AG20443 (cell line): Measurements from ENCODE around the gene BMP6.

Source experiments
- DNase-seq: peaks from one replicate; pipeline ENCODE4 v3.0.0; 2012; ENCODE audit warnings: low spot score, mixed read lengths

BMP6 gene

DNA sequence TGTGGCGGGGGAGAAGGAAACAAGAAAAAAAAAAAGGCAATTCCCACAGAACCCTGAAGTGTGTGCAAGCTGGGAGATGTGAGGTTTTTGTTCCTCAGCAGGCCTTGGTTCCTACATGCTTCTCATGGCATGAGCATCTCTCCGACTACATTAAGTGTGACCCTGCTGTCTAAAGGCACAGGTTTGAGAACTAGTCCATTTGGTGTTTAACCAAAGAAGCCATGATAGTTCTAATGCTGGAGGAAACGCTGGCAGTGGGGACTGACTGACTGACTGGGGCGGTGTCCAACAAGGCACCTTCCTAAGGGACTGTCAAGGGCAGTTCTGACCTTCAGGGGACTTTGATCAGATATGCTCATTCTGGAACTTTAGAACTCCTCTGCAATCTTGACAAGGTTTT lies 180.8 kb downstream of the BMP6 start:
- DNase-seq: no peak

DNA sequence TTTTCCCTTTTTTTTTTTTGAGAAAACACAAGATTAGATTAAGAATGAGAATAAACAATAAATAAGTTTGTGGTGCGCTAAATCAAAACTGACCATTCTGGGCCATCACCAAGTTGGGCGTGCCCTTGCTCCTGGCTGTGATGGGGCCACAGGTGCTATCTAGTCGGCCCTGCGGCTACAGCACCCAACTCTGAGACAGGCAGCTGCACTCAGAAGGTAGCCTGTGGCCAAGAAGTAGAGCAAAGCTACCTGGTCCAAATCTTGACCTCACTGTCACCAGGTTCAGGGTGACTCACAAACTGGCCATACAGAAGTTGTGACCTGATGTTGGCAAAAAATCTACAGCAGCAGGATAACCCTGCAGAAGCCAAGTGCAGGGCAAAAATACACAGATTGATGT lies 181.3 kb downstream of the BMP6 start:
- no peak for DNase-seq

DNA sequence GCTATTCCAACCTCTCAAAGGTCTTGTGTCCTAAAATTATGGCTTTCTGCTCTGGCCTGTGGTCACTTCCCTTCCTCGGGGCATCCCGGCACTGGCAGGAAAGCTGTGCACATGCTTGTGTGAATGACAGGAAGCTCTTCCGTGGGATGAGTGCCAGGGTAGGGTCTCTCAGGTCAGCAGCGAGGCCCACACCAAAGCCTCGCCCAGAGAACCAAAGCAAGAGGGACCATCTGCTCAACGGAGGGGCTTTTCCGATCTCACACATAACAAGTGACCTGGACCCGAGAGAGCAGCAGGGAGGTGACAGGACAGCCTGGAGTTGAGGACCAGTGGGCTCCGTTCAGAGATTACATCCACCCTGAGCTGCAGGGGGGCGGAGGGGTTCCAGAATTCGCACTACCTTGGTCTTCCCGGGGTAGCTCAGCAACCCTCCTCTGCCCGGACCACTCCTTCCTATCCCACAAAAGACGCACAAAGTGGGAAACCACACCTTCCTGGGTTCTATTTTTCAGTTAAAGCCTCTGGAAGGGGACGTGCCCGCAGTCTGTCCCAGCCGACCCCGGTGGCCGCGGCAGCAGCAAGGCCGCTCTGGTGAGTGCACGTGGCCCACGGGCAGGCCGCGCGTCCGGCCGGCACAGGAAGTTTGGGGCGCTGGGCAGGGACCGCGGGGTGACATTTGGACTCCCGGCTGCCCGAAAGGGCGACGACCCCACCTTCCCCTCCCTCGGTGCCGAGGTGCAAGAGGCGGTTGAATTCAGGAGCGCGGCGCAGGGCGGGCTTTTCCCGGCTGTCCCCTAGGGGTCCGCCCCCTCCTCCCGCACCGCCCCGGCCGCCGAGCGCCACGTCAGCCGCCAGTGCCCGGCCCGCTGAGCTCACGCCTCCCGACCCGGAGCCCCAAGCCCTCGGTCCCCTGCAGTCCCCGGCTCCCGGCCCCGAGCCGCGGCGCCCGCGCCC lies 183.7 kb downstream of the BMP6 start:
- DNase-seq: peak; percentile 80

DNA sequence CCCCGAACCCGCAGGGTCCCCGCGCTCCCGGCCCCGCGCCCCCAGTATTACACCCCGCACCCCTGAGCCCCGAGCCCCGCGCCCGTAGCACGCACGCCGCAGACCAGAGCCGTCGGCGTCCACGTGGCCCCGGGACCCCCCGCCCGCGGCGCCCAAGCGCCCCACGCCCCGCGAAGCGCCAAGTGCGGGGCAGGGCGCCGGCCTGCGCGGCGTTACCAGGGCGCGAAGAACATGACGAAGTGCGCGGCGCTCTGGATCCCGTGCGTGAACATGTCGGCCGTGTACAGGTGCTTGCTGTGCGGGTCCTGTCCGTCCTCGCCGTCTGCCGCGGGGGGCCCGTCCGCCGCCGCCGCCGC lies 184.4 kb downstream of the BMP6 start:
- DNase-seq: no peak

DNA sequence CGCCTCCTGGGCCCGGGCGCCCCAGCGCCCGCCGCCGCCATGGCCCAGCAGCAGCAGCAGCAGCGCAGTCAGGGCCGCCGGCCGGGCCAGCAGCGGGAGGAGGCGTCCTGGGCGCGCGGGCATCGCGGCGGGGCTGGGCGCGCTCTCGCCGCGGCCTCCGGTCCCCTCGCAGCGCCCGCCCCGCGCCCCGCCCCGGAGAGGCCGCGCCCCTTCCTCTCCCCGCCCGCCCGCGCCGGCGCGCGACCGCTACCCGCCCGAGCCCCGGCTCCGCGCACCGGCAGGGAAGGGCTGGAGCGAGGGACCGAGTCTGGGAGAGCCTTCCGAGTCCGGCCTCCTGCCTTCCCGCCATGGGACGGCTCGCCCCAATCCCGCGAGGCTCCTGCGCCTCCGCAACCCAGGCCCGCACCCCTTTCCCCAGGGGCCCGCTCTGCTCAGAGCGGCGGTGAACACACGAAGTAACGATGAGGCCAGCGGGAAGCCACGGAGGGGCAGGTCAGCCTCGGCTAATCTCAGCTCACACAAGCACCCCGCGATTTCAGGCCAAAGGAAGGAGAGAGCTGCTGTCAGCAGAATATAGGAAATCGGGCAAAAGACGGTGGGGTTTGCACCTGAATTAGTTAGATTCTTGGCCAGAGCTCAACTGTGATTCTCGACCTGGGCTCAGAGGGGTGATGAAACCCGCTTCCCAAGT lies 184.9 kb downstream of the BMP6 start, which contains the start of gene TXNDC5:
Gene TXNDC5, minus strand, starts transcription at position 135 of the 691 bp plus-strand sequence. Its CDS starts 12 bp downstream, at position 123.
- DNase-seq: peak; percentile 98

DNA sequence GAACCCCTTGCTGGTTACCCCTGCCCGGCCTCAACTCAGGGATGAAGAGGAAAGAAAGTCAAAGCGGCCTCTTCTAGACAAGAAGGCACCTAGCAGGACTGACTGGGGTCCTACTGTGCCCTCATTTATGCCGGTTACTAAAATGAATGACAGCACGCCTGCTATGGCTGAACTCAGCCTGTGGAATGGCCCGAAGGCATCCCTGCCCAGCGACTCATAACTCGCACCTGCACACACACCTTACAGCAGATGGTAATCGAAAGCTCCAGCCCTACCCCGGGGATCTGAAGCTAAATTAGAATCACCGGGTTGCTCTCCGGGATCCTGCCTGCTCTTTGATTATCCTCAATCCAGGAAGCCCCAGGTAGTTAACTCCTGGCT lies 185.4 kb downstream of the BMP6 start:
- DNase-seq: no peak

DNA sequence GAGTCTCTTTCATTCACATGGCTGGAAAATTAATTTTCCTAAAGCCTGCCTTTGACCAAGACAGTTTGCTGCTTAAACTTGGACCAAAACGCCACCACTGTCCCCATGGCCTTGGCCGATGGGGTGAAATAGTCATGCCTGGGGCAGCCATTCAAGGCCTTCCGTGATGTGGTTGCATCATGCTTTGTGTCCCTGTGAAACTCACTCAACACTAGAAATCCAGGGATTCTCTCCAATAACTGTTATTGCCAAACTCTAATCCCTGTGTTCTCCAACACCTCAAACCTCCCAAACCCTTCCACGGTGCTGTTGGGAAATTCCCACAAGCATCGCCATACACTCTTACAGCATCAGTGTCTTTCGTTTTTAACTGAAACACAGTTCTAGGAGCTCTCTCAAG lies 186.1 kb downstream of the BMP6 start:
- peak; percentile 30 for DNase-seq

DNA sequence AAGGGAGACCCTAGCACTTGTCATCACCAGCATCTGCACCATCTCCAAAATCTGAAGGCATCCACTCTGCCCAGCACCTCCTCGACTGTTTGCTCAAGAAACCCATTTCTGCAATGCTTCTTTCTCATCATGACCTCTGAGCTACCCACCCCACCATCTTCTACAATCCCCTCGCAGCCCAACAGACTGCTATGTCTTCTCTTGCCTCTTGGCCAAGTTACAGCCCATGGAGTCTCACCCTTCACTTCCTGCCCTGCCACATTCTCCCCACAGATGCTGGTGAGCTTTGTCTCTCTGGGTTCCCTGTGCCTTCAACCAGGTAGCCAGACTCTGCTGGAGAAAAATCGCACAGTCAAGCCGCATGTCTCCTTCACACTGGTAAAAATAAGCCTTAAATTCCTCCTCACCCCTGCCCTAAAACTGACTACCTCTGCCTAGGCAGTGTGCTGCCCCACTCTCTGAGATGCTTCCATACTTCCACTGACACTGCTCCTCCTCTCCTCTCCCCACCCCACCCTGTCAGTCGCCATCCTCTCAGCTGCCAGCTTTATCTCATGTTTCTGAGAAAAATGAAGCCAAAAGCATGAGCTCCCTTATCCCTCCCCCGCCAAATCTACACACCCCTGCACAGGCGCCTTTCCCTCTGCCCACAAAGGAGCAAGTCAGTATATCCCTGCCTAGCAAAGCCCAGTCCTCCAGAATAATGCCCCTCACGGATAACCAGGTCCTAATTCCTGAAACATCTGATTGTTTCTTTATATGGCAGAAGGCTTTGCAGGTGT lies 187.0 kb downstream of the BMP6 start:
- DNase-seq: no peak

DNA sequence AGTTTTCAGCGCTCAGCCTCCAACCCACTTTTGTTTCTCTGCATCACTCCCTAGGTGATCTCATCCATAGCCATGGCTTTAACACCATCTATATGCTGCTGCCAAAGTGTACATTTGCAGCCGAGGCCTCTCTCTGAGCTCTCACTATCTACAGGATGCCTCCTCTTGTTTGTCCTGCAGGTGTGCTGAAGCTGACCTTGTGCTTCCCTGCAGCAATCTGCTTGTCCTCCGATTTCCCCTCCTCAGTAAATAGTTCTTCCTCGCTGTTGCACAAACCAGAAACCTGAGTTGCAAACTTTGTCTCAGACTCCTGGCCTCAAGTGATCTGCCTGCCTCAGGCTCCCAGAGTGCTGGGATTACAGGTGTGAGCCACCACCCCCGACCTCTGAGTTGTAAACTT lies 188.4 kb downstream of the BMP6 start:
- DNase-seq: no peak

DNA sequence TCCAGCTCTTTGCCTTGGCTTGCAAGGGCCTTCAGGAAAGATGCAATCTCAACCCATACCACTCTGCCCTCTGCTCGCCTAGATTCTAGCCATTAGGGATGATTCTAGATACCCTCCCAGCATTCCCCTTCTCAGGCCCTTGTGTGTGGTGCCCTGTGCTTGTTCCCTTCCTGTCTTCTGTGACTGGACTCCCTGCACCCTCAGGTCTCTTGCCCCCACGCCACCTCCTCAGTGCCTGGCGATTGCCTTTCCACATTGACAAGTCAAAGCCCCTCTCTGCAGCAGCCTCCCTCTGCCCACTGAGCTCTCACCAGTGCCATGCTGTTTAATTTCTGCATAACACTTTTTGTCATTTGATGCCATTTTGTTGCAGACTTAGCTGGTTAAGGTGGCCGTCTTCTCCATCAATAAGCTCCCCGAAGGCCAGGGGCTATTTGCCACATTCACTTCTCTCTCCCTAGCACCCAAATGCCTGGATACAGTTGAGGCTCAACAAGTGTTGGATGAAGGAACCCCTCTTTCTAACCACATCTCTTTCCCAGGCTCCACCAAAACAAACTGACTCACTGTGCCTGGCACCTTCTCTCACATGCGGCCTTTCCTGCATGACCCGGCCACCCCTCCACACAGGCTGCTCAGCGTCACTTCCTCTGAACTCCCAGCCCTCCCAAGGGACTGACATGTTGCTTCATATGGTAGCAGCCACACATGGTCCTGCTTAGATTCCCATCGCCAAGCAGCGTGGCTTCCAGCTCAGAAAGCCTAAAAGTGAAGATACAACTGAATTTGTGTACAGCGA lies 189.3 kb downstream of the BMP6 start:
- DNase-seq: peak; percentile 93

DNA sequence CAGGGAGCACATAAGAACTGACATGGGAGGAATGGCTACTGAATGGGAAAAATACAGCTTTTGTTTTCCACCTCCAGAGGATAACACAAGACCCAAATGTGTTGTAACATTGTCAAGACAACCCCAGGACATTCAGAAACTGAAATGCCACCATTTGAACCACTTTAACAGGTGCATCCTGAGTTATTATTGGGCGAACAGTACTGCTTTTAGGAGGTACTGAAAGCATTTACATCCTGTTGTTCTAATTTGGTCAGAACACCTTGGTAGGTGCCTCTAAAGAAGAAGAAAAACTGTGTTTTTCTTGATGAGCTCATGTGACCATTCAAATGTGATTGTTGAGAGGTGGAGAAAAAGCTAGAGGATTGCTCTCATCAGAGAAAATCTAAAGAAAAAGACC lies 191.1 kb downstream of the BMP6 start:
- DNase-seq: no peak

DNA sequence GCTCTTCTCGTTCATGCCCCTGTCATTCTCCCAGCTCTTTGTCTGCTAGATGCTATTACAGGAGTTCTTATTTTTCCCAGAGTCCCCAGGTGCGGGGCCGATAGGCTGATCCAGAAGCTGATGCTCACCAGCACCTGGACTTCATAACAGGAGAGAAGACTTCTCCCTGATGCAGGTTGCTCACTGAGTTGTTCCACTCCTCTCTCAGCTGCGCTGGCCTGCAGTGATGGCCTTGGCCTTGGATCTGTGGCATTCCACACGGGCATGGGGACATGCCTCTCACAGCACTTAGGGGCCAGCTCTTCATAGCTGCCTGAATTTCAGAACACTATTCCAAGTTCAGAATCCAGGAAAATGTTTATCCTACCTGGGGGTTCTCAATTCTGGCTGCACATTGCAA lies 191.8 kb downstream of the BMP6 start:
- no peak for DNase-seq

DNA sequence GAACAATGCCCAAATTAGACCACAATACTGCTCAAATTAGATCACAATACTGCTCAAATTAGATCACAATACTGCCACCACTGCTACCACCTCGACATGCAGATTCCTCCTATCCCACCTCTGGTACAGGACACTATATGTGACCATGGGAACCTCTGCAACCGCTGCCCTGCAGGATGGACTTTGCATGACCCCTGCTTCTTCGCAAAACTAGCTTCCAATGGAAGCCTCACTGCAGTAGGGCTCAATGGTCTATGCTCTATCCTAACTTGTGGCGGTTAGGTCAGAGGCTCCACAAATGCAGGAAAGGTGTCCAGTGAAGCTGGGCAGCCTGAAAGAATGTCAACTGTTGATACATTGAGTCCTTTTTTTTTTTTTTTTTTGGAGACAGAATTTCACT lies 192.5 kb downstream of the BMP6 start:
- no peak for DNase-seq

DNA sequence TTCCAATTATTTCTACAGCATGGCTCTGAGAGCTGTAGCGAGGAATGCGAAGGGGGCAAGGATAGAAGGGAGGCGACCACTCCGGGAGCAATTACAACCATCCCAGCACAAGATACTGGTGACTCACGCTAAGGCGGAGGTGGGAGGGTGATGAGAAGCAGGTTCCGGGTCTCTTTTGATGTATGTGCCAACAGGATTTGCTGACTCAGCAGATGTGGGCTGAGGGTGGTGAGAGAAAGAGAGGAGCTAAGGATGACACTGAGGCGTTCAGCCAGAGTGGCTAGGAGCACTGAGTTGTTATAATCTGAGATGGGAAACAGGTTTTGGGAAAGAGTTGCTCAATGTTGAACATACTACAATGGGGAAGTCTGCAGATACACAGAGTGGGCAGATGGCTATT lies 194.0 kb downstream of the BMP6 start:
- no peak for DNase-seq

DNA sequence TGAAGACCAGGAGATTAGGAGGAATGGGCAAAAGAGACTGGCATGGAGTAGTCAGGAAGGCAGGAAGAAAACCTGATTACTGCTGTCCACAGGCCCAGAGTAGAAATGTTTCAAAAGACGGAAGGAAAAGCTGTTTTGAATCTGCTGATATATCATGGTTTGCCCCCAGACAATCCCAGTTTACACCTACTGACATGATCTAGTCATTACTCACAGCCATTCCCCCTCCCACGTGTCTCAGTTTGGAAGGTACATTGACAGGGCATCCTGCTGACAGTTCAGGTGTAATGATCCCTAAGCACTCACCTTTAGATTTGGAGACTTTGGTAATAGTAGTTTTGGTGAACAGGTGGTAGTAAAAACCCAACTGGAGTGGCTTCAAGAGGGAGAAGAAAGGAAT lies 194.5 kb downstream of the BMP6 start:
- no peak for DNase-seq

DNA sequence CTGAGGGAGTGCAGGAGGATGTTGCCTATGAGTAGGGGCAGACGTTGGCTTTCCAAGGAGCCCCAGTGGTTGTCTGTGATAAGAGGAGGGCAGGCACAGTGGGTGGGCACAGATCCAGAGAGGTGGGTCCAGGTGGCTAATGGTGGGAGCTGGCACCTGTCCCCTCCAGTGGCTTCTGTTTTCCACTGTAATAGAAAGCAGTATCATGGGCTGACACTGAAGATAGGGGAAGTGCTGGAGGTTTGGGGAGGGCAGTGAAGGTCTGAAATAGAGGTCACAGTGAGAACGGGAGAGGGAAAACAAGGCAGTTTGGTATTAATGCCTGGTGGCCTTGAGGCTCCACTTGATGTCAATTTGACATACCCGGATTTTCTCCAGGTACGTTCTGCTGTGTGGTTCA lies 195.1 kb downstream of the BMP6 start:
- DNase-seq: no peak

DNA sequence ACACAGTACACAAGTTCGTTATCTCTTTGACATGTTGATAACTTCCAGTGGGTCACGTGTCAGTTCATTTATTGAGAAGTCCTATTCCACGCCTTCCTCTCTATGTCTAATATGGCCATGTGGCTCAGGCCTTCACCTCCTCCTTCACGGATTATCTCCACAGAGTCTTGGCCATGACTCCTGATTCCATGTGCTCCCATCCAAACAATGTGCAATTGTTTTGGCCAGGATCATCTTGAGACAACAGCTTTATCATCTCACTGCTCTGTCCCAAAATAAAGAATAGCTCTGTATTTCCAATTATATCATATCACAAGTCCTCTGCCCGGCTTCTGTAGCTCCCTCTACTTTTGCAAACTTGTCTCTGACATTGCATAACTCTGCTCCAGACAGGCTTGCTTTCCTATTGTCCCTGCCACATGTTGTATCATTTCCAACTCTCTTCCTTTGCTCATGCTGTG lies 195.8 kb downstream of the BMP6 start:
- no peak for DNase-seq

DNA sequence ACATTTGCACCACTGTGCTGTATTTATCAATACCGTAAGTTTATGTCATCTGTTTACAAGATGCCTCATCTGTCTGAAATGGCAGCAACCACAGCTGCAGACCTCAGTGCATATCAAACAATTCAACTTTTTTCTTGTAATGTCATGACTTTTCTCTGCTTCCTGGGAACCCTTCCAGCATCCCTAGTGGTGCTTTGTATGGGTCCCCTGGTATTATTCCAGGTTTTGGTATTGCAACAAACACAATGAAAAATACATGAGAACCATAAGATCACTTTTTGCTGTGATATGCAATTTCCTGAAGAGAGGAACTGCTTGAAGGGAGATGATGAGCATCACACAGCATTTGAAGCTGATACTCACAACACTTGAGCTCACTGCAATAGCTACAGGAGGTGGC lies 196.7 kb downstream of the BMP6 start:
- no peak for DNase-seq

DNA sequence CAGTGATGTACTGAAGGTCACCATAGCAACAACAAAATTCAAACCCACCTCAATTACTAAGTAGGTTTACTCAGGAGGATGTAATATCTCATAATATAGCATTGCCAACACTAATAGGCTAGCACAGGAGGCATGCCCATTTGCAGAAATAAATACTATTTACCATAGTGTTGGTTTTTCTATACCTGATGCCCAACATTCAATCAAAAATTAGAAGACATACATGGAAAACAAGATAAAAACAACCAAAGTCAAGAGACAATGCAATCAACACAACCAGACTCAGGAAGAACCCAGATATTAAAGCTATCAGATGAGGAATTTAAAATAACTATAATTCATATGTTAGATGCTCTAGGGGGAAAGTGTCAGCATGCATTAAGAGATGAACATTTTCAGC lies 199.0 kb downstream of the BMP6 start:
- DNase-seq: no peak
